Chondrocyte (in vitro differentiated cells): ENCODE results near the gene GCNA. TPM values are rescaled to one million over a fixed set of nuclear protein-coding genes. Genes with fewer than 3 reads are reported as not detected.

Experiments
- DNase-seq: peaks from one replicate; pipeline ENCODE4 v3.0.0; 2021; ENCODE audit warnings: mixed read lengths, low spot score
- H3K27ac Mint-ChIP-seq: one replicate; pipeline ENCODE4 v1.8.0; 2021; ENCODE audit warnings: mild to moderate bottlenecking, moderate library complexity, mixed read lengths; ENCODE audit not compliant: unreplicated experiment
- H3K27me3 Mint-ChIP-seq: 2 replicates; pipeline ENCODE4 v1.8.0; 2021; ENCODE audit warnings: low read depth, mixed read lengths
- H3K36me3 Mint-ChIP-seq: 2 replicates; pipeline ENCODE4 v1.8.0; 2021; ENCODE audit warnings: low read depth, mixed read lengths
- H3K4me1 Mint-ChIP-seq: 2 replicates; pipeline ENCODE4 v1.8.0; 2021; ENCODE audit warnings: low read depth, mild to moderate bottlenecking, mixed read lengths
- H3K4me3 Mint-ChIP-seq: one replicate; pipeline ENCODE4 v1.8.0; 2021; ENCODE audit warnings: mild to moderate bottlenecking, moderate library complexity, mixed read lengths; ENCODE audit not compliant: unreplicated experiment
- H3K9me3 Mint-ChIP-seq: 2 replicates; pipeline ENCODE4 v1.8.0; 2021; ENCODE audit warnings: low read depth, mixed read lengths
- CTCF ChIP-seq: fragments of 200-600 bp; sonication (generic); IDR thresholded peaks from 2 replicates; pipeline ENCODE4 v1.5.0; 2021; ENCODE audit warnings: antibody characterized with exemption, mild to moderate bottlenecking, moderate library complexity
- total RNA-seq: library from RNA; stranded (reverse); gene quantifications from 3 replicates; pipeline ENCODE4 v1.2.1, GENCODE V29; 2021

GCNA gene
- total RNA-seq, 1 donor from 2014 or later: 3.2 TPM

DNA sequence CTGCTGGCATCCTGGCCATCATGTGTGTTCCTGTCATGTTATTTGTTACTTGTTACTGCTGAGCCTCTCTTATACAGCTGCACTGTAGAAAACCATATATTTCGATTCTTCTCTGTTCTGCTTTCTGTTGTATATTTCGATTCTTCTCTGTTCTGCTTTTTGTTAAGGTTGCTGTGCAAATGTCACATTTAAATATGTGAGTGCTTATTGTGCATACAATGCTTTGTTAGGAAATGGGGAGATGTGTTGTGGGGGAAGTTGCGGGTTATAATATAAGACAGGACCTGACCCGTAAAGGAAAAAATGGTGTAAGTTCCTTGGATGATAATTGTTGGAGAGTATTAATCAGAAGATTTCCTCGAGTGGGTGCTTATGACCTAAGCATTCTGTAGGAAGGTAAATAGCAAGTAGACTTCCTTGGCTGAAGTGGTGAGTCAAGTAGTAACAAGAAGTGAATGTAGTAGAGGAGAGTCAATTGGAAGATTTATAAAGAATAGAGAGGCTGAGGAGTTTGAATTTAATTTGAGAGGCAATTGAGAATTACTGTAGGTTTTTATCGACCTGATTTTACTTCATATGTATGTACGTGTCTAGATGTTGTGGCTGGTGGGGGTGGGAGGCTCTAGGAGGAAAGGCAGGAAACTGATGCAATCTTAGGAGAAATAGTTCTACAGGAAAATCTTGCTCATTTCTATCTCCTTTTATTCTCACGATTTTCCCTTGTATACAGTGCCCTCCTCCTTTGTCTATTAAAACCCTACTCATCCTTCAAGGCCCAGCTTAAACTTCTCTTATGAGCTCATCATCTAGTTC lies 36.8 kb upstream of the GCNA start:
- Mint-ChIP-seq H3K9me3 (peaks cover 6% of the 10 kb centered on the region), H3K4me3 (peak overlapping the region; percentile 10), H3K4me1 (peaks cover 70% of the 10 kb centered on the region), H3K27me3 (no peaks in the 10 kb centered on the region), H3K36me3 (peaks cover 2% of the 10 kb centered on the region), H3K27ac (peak overlapping the region; percentile 80)
- no peak for TF ChIP-seq CTCF
- no peak for DNase-seq

DNA sequence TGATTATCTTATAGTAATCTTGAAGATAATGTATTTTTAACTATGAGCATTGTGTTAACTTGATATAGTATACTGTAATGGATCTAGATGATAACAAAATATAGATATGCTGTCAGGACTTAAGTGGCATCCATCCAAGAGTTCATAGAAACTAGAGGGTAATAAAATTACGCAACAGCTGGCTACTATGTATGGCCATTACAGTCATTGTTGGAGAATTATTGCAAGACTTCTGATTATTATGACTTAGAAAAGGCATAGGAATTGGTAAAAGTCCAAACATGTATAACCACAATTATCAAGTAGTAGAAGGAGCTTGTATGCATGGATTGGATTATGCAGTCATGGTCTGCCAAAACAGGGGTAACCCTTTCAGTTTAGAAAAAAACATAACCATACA lies 35.8 kb upstream of the GCNA start:
- Mint-ChIP-seq H3K4me1 (peaks cover 65% of the 10 kb centered on the region), H3K27me3 (no peaks in the 10 kb centered on the region), H3K36me3 (peaks cover 2% of the 10 kb centered on the region), H3K9me3 (peaks cover 6% of the 10 kb centered on the region), H3K4me3 (no peak overlapping the region), H3K27ac (peak overlapping the region; percentile 80)
- TF ChIP-seq CTCF: no peak
- DNase-seq: no peak

DNA sequence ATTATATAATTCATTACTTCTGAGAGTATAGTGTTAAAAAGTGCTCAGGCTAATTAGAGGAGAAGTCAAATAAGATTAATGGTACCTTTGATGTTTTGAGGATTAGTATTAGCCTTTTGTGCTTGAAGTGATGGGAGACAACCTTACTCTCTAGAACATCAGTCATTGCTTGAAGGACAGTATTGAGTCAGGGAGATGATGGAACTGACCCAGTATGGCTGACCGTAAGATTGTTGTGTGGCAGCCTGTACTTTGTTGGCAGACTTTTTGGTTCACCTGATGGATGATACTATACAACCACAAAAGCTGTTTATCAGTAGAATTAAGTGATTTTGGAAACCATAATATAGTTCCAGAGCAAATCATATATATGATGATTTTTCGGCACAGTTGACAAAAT lies 35.4 kb upstream of the GCNA start:
- Mint-ChIP-seq H3K9me3 (peaks cover 6% of the 10 kb centered on the region), H3K27me3 (no peaks in the 10 kb centered on the region), H3K27ac (peak overlapping the region; percentile 80), H3K4me3 (no peak overlapping the region), H3K36me3 (peaks cover 2% of the 10 kb centered on the region), H3K4me1 (peaks cover 62% of the 10 kb centered on the region)
- no peak for DNase-seq
- TF ChIP-seq CTCF: no peak

DNA sequence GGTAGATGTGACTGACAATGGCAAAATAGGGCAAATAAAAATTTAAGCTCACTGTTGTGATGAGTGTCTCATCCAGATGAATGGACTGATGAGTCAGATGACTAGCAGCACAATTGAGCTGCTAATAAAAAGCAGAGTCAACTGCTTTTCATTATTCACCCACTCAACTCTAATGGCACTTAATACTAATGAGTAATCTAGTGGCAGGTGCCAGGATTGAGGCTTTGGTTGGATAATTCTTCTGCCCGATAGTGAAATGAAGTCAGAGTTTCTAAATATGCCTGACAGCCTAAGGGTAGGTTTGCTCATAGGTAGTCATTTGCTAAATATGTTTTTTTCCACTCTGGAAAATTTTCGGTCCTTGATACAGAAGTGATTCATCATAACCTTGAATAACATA lies 34.9 kb upstream of the GCNA start:
- no peak for DNase-seq
- peaks cover 60% of the 10 kb centered on the region for H3K4me1 Mint-ChIP-seq
- no peaks in the 10 kb centered on the region for H3K27me3 Mint-ChIP-seq
- no peak overlapping the region for H3K4me3 Mint-ChIP-seq
- peaks cover 6% of the 10 kb centered on the region for H3K9me3 Mint-ChIP-seq
- peaks cover 6% of the 10 kb centered on the region for H3K36me3 Mint-ChIP-seq
- peak overlapping the region; percentile 80 for H3K27ac Mint-ChIP-seq
- no peak for TF ChIP-seq CTCF

GRCh38 chrX:71545364-71545763 lies 32.9 kb upstream of the GCNA start:
- H3K27me3 Mint-ChIP-seq: no peaks in the 10 kb centered on the region
- no peak for DNase-seq
- no peak overlapping the region for H3K27ac Mint-ChIP-seq
- peaks cover 42% of the 10 kb centered on the region for H3K4me1 Mint-ChIP-seq
- no peak for TF ChIP-seq CTCF
- H3K9me3 Mint-ChIP-seq: peaks cover 3% of the 10 kb centered on the region
- H3K36me3 Mint-ChIP-seq: peaks cover 9% of the 10 kb centered on the region
- H3K4me3 Mint-ChIP-seq: no peak overlapping the region
